NCI-H524 treated with DMSO at 0.1 percent for 48 hours (cell line): ENCODE measurements around the gene APCDD1.
"Not testable (repeated sequence)": the region's sequence is repeated elsewhere in the genome, so short reads cannot be mapped to it uniquely, and the experiment has no call there.

Experiments
- DNase-seq: peaks from one replicate; lab custom pipeline; 2025; lab: John Stamatoyannopoulos, UW

APCDD1 gene

GRCh38 chr18:10525697-10526560 is 71.5 kb downstream of the APCDD1 start, which contains the start of gene NAPG:
NAPG (plus strand) TSS chr18:10526027; CDS start chr18:10526103, 76 bp downstream.
- DNase-seq: peak; percentile 60

DNA sequence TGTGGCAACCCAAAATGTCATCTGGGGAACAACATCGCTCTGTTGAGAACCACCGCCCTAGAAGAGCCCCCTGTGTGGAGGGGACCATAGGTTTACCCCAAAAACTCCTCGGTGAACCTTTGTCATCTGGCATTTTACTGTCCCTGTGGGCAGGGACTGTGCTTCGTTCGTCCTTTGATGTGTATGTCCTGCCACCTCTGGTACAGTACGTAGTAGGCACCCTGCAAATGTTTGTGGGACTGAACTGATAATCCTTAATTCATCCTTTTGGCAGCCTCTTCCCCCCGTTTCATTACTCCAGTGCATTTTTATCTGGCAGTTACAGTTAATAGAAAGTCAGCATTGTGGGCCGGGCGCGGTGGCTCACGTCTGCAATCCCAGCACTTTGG is 72.1 kb downstream of the APCDD1 start:
- DNase-seq: no peak

- no peak for DNase-seq
Measured at GRCh38 chr18:10528439-10528838, 74.0 kb downstream of the APCDD1 start.

GRCh38 chr18:10530002-10530401 is 75.6 kb downstream of the APCDD1 start:
- DNase-seq: no peak

DNA sequence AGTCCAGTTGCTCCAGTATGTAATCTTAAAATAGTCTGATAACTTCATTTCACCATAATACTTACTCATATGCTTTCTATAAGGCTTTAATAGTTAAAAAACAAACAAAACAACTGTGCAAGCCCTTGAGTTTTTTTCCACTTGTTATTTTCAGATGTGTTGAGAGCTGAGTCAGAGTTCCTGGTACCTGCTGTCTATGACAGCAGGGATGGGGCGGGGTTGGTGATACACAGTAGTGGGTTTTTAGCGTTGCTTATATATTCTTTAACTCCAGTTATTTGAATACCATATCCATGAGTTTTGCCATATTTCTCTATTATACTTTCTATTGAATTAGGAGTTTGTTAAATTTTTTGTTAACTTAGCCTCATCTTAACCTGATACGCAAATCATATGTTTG is 76.4 kb downstream of the APCDD1 start:
- DNase-seq: no peak

DNA sequence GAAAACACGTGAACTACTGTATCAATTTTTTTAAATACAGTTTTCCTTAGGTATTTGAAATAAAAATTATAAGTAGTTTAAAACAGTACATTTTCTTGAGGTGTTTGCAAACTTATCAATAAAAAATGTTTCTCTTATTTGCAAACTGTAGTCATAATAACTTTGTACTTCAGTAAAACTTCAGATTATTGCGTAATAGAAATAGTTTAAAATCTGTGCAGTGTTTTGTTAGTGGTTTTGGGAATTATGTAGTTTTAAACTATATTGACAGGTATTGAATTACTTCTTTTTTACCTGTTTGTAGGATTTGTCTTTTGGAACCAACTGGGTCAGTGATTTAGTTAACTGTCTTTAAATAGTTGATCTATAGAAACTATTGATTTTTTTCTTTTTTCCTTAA is 78.7 kb downstream of the APCDD1 start:
- DNase-seq: no peak

GRCh38 chr18:10536280-10536679 is 81.8 kb downstream of the APCDD1 start:
- DNase-seq: no peak

- no peak for DNase-seq
Measured at GRCh38 chr18:10537765-10538164, 83.3 kb downstream of the APCDD1 start.

DNA sequence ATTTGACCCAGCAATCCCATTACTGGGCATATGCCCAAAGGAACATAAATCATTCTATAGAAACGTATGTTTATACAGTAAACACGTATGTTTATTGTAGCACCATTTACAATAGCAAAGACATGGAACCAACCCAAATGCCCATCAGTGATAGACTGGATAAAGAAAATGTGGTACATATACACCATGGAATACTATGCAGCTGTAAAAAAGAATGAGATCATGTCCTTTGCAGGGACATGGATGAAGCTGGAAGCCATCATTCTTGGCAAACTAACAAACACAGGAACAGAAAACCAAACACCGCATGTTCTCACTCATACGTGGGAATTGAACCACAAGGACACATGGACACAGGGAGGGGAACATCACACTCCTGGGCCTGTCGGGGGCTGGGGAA is 84.7 kb downstream of the APCDD1 start:
- not testable (repeated sequence) for DNase-seq
